HepG2 (cell line): ENCODE measurements around the gene TIMM13. TPM values are rescaled to one million over a fixed set of nuclear protein-coding genes. Genes with fewer than 3 reads are reported as not detected.

Experiments
- PRMT3 ChIP-seq: sonication (generic); formaldehyde crosslinking; IDR thresholded peaks from 2 replicates; pipeline ENCODE4 v1.8.1; 2022; ENCODE audit warnings: low read depth, mild to moderate bottlenecking, moderate library complexity, missing genetic modification reagents, borderline replicate concordance
- ZBTB1 ChIP-seq: sonication (generic); formaldehyde crosslinking; IDR thresholded peaks from 2 replicates; pipeline ENCODE4 v1.4.0; 2020; ENCODE audit warnings: missing genetic modification reagents, borderline replicate concordance
- ZSCAN31 ChIP-seq: sonication (generic); formaldehyde crosslinking; IDR thresholded peaks from 2 replicates; pipeline ENCODE4 v1.5.0; 2020; ENCODE audit warnings: low read depth, mild to moderate bottlenecking, missing genetic modification reagents
- polyA plus RNA-seq, 8 experiments: library from polyadenylated mRNA; depleted of rRNA in 3 of 8; stranded (reverse) in 7 of 8; unstranded in 1 of 8; fragments of >200 nt; fragmentation: Illumina TruSeq in 4 of 8; extraction: Trizol in 4 of 8; gene quantifications; 2 replicates each; pipeline versions ENCODE4 v1.2.1 to v1.2.3, GENCODE V29; 2011 to 2016; ENCODE audit warnings: low read depth in 4 of 8, missing spikeins in 1 of 8, mixed read lengths in 1 of 8; ENCODE audit not compliant: insufficient read depth in 1 of 8
- total RNA-seq, 5 experiments: library from RNA; depleted of rRNA; stranded (reverse); fragments of >200 nt; fragmentation: Illumina TruSeq; extraction: Trizol; gene quantifications; 2 replicates each; pipeline ENCODE4 v1.2.3, GENCODE V29; 2016; ENCODE audit warnings: low read depth in 1 of 5
- TF ChIP-seq, protein P1 (sequence below): sonication (generic); formaldehyde crosslinking; IDR thresholded peaks from 2 replicates; pipeline ENCODE4 v1.4.0; 2020; ENCODE audit warnings: mild to moderate bottlenecking, missing genetic modification reagents
- TF ChIP-seq, protein P2 (sequence below): sonication (generic); formaldehyde crosslinking; IDR thresholded peaks from 2 replicates; pipeline ENCODE4 v1.4.0; 2020; ENCODE audit warnings: mild to moderate bottlenecking, missing genetic modification reagents, borderline replicate concordance
- TF ChIP-seq, protein P3 (sequence below): IDR thresholded peaks from 2 replicates; pipeline ENCODE4 v1.6.1; 2016; ENCODE audit warnings: missing biosample characterization, missing genetic modification reagents, low read depth

TIMM13 gene
- total and polyA plus RNA-seq, 2 of the 13 experiments (the other 11 are each of a cell fraction or from before 2014, with no cell fraction given), result 48.4 to 108 TPM

DNA sequence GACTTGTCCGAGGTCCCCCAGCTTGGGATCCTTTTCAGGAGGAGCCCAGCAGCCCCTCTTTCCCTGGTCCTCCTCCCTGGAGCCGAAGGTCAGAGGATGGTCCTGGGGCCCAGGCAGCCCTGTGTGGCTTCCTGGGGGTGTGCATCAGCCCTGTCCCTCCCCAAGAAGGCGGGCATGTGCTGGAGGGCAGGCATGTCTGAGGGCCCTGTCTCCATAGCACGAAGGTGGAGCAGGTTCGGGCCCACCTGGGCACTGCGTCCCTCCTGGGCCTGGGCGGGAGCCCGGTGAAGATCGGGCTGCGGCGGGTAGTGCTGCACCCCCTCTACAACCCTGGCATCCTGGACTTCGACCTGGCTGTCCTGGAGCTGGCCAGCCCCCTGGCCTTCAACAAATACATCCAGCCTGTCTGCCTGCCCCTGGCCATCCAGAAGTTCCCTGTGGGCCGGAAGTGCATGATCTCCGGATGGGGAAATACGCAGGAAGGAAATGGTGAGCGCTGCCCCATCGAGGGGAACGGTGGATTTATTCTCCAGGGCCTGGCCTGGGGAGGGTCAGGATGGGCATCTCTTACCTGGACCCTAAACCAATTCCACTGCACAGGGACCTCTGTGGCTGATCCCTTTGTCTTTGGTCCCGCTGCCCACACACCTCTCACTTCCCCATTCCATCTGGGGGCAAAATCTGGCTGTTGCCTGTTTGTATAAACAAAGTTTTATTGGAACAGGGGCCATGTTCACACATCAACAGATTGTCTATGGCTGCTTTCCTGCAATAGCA is 10.9 kb downstream of the TIMM13 start (continued):
- TF ChIP-seq, protein P1, sequence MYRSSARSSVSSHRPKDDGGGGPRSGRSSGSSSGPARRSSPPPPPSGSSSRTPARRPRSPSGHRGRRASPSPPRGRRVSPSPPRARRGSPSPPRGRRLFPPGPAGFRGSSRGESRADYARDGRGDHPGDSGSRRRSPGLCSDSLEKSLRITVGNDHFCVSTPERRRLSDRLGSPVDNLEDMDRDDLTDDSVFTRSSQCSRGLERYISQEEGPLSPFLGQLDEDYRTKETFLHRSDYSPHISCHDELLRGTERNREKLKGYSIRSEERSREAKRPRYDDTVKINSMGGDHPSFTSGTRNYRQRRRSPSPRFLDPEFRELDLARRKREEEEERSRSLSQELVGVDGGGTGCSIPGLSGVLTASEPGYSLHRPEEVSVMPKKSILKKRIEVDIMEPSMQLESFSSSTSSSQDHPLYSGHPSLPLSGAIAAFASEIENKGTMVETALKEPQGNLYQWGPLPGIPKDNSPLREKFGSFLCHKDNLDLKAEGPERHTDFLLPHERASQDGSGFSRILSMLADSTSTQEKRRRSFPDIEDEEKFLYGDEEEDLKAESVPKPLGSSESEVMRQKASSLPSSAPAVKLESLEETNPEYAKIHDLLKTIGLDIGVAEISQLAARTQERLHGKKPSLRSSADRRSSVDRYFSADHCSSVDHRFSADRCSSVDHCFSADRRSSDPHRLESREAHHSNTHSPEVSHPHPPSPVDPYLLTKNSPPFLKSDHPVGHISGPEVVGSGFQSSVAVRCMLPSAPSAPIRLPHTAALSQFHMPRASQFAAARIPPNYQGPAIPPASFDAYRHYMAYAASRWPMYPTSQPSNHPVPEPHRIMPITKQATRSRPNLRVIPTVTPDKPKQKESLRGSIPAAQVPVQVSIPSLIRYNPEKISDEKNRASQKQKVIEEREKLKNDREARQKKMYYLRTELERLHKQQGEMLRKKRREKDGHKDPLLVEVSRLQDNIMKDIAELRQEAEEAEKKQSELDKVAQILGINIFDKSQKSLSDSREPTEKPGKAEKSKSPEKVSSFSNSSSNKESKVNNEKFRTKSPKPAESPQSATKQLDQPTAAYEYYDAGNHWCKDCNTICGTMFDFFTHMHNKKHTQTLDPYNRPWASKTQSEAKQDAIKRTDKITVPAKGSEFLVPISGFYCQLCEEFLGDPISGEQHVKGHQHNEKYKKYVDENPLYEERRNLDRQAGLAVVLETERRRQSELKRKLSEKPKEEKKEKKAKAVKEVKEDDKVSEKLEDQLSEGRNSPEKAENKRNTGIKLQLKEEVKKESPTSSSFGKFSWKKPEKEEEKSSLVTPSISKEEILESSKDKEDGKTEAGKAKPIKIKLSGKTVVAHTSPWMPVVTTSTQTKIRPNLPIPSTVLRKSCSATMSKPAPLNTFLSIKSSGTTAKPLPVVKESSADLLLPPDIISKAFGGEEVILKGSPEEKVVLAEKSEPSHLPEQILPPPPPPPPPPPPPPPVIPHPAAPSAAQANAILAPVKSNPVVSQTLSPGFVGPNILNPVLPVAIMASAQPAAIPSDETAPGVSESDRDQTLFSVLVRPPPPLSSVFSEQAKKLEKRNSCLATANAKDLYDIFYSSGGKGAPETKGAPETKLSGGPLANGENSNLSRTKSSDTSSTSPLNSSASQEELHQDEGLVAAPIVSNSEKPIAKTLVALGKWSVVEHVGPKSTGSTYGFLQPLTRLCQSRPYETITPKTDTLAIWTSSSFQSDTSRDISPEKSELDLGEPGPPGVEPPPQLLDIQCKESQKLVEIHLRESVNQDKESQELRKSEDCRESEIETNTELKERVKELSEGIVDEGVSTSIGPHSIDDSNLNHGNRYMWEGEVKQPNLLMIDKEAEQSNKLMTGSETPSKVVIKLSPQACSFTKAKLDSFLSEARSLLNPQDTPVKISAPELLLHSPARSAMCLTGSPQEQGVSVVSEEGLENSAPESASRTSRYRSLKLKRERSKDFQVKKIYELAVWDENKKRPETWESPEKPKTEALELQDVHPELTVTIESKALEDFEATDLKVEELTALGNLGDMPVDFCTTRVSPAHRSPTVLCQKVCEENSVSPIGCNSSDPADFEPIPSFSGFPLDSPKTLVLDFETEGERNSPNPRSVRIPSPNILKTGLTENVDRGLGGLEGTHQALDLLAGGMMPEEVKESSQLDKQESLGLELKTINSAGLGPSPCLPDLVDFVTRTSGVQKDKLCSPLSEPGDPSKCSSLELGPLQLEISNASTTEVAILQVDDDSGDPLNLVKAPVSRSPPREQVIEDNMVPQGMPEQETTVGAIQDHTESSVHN, result no peak
- no peak for TF ChIP-seq PRMT3 (CRISPR knock-in tag)
- TF ChIP-seq, protein P2, sequence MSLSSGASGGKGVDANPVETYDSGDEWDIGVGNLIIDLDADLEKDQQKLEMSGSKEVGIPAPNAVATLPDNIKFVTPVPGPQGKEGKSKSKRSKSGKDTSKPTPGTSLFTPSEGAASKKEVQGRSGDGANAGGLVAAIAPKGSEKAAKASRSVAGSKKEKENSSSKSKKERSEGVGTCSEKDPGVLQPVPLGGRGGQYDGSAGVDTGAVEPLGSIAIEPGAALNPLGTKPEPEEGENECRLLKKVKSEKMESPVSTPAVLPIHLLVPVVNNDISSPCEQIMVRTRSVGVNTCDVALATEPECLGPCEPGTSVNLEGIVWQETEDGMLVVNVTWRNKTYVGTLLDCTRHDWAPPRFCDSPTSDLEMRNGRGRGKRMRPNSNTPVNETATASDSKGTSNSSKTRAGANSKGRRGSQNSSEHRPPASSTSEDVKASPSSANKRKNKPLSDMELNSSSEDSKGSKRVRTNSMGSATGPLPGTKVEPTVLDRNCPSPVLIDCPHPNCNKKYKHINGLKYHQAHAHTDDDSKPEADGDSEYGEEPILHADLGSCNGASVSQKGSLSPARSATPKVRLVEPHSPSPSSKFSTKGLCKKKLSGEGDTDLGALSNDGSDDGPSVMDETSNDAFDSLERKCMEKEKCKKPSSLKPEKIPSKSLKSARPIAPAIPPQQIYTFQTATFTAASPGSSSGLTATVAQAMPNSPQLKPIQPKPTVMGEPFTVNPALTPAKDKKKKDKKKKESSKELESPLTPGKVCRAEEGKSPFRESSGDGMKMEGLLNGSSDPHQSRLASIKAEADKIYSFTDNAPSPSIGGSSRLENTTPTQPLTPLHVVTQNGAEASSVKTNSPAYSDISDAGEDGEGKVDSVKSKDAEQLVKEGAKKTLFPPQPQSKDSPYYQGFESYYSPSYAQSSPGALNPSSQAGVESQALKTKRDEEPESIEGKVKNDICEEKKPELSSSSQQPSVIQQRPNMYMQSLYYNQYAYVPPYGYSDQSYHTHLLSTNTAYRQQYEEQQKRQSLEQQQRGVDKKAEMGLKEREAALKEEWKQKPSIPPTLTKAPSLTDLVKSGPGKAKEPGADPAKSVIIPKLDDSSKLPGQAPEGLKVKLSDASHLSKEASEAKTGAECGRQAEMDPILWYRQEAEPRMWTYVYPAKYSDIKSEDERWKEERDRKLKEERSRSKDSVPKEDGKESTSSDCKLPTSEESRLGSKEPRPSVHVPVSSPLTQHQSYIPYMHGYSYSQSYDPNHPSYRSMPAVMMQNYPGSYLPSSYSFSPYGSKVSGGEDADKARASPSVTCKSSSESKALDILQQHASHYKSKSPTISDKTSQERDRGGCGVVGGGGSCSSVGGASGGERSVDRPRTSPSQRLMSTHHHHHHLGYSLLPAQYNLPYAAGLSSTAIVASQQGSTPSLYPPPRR, result peak; percentile 36; the same call in 1 of the 2 replicates
- TF ChIP-seq ZSCAN31 (CRISPR knock-in tag), result peak; percentile 12; the same call in 1 of the 2 replicates
- TF ChIP-seq, protein P3, sequence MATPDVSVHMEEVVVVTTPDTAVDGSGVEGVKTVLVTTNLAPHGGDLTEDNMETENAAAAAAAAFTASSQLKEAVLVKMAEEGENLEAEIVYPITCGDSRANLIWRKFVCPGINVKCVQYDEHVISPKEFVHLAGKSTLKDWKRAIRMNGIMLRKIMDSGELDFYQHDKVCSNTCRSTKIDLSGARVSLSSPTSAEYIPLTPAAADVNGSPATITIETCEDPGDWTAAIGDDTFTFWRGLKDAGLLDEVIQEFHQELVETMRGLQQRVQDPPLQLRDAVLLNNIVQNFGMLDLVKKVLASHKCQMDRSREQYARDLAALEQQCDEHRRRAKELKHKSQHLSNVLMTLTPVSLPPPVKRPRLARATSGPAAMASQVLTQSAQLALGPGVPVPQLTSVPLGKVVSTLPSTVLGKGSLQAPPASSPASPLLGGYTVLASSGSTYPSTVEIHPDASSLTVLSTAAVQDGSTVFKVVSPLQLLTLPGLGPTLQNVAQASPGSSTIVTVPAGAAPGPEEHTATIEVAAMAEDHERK (CRISPR knock-in tag), result no peak
- no peak for TF ChIP-seq ZBTB1 (CRISPR knock-in tag)
